ENCODE data around the gene LCE2D. TPM values are rescaled to one million over a fixed set of nuclear protein-coding genes. Genes with fewer than 3 reads are reported as not detected.

LCE2D gene
- total RNA-seq, 1 experiment from 2014 or later, result not detected

GRCh38 chr1:152697701-152698600, 34.8 kb downstream of the LCE2D start, which contains the start of gene LCE2A:
Gene LCE2A (plus strand): TSS chr1:152698345. CDS start chr1:152698902, 557 bp downstream.
- peaks cover 12% of the 10 kb centered on the region for H3K9me3 Mint-ChIP-seq (ENCODE audit: unreplicated experiment)
- ChIA-PET POLR2A (no interaction called here), CTCF (no interaction called here)
- no peaks in the 10 kb centered on the region for H3K27me3 ChIP-seq (replicated peaks; ENCODE audit: control insufficient read depth, insufficient read depth, low read length)
- H3K4me3 ChIP-seq (ENCODE audit: low read depth, low read length), result no peak within 1 kb of the TSS
- no peaks in the 10 kb centered on the region for H3K4me1 Mint-ChIP-seq (ENCODE audit: low read depth, unreplicated experiment)
- DNase-seq, result no peak
- H3K27ac Mint-ChIP-seq (ENCODE audit: unreplicated experiment), result no peak within 1 kb of the TSS
- TF ChIP-seq CTCF (IDR thresholded peaks at IDR 0.05; ENCODE audit: insufficient read depth in 1 of 2, low read depth in 1 of 2, low read length in 1 of 2, severe bottlenecking in 1 of 2, unreplicated experiment in 1 of 2), result no peak
- no peaks in the 10 kb centered on the region for H3K36me3 Mint-ChIP-seq (ENCODE audit: insufficient read depth, unreplicated experiment)
- no peaks in the 10 kb centered on the region for H3K9me3 ChIP-seq
- no peaks in the 10 kb centered on the region for H3K4me1 ChIP-seq
- H3K4me3 Mint-ChIP-seq (ENCODE audit: unreplicated experiment), result no peak within 1 kb of the TSS
- no peaks in the 10 kb centered on the region for H3K36me3 ChIP-seq (ENCODE audit: control insufficient read depth, insufficient read depth, low read length)
- intact Hi-C loops (cut with micrococcal nuclease; ENCODE audit: unreplicated experiment), result no loop called here
- no TSS peak for BruUV-seq (replicated peaks)
- H3K27me3 Mint-ChIP-seq (ENCODE audit: insufficient read depth, unreplicated experiment), result peaks cover 15% of the 10 kb centered on the region

- no TSS peak for BruUV-seq (replicated peaks)
- no peaks in the 10 kb centered on the region for H3K9me3 Mint-ChIP-seq (ENCODE audit: unreplicated experiment)
These were observed 36.6 kb downstream of the LCE2D start for GRCh38 chr1:152699746-152700145.

GRCh38 chr1:152707860-152708259, 44.7 kb downstream of the LCE2D start, which contains the start of gene LCE4A:
Gene LCE4A (plus strand): TSS chr1:152708160. CDS start chr1:152709076, 916 bp downstream.
- TF ChIP-seq CTCF (IDR thresholded peaks at IDR 0.05; ENCODE audit: insufficient read depth in 1 of 2, low read depth in 1 of 2, low read length in 1 of 2, severe bottlenecking in 1 of 2, unreplicated experiment in 1 of 2), result no peak
- H3K27me3 ChIP-seq (replicated peaks; ENCODE audit: control insufficient read depth, insufficient read depth, low read length), result no peaks in the 10 kb centered on the region
- no peaks in the 10 kb centered on the region for H3K36me3 ChIP-seq (ENCODE audit: control insufficient read depth, insufficient read depth, low read length)
- H3K4me1 ChIP-seq, result no peaks in the 10 kb centered on the region
- intact Hi-C loops (cut with micrococcal nuclease; ENCODE audit: unreplicated experiment), result no loop called here
- Mint-ChIP-seq H3K4me3 (ENCODE audit: unreplicated experiment) (no peak within 1 kb of the TSS), H3K4me1 (ENCODE audit: low read depth, unreplicated experiment) (peaks cover 13% of the 10 kb centered on the region), H3K36me3 (ENCODE audit: insufficient read depth, unreplicated experiment) (no peaks in the 10 kb centered on the region), H3K27ac (ENCODE audit: unreplicated experiment) (no peak within 1 kb of the TSS), H3K9me3 (ENCODE audit: unreplicated experiment) (no peaks in the 10 kb centered on the region), H3K27me3 (ENCODE audit: insufficient read depth, unreplicated experiment) (peaks cover 6% of the 10 kb centered on the region)
- ChIA-PET CTCF (no interaction called here), POLR2A (no interaction called here)
- H3K4me3 ChIP-seq (ENCODE audit: low read depth, low read length), result no peak within 1 kb of the TSS
- BruUV-seq (replicated peaks), result no TSS peak
- DNase-seq, result no peak
- H3K9me3 ChIP-seq, result no peaks in the 10 kb centered on the region

More at GRCh38 chr1:152699746-152700145, 36.6 kb downstream of the LCE2D start:
- intact Hi-C loops (cut with micrococcal nuclease; ENCODE audit: unreplicated experiment), result no loop called here
- TF ChIP-seq CTCF (IDR thresholded peaks at IDR 0.05; ENCODE audit: insufficient read depth in 1 of 2, low read depth in 1 of 2, low read length in 1 of 2, severe bottlenecking in 1 of 2, unreplicated experiment in 1 of 2), result no peak
- CTCF ChIA-PET, result no interaction called here
- Histone ChIP-seq H3K36me3 (ENCODE audit: control insufficient read depth, insufficient read depth, low read length) (no peaks in the 10 kb centered on the region), H3K27me3 (replicated peaks; ENCODE audit: control insufficient read depth, insufficient read depth, low read length) (no peaks in the 10 kb centered on the region), H3K4me3 (ENCODE audit: low read depth, low read length) (no peak overlapping the region), H3K9me3 (no peaks in the 10 kb centered on the region), H3K4me1 (no peaks in the 10 kb centered on the region)
- Mint-ChIP-seq H3K36me3 (ENCODE audit: insufficient read depth, unreplicated experiment) (no peaks in the 10 kb centered on the region), H3K27me3 (ENCODE audit: insufficient read depth, unreplicated experiment) (peaks cover 16% of the 10 kb centered on the region), H3K27ac (ENCODE audit: unreplicated experiment) (no peak overlapping the region), H3K4me1 (ENCODE audit: low read depth, unreplicated experiment) (no peaks in the 10 kb centered on the region), H3K4me3 (ENCODE audit: unreplicated experiment) (no peak overlapping the region)
- no peak for DNase-seq
- POLR2A ChIA-PET, result no interaction called here

Other genes with a start within 250 kb of the LCE2D start
- gene CRNN, start 249.1 kb upstream of the LCE2D start, total RNA-seq (2022), result not detected in 2 replicates
- gene LCE5A, start 152.6 kb upstream of the LCE2D start, total RNA-seq (2022), result not detected in 2 replicates
- not detected in 2 replicates for gene CRCT1, start 148.9 kb upstream of the LCE2D start, total RNA-seq (2022)
- not detected in 2 replicates for gene LCE3E, start 96.6 kb upstream of the LCE2D start, total RNA-seq (2022)
- not detected in 2 replicates for gene LCE3D, start 82.9 kb upstream of the LCE2D start, total RNA-seq (2022)
- gene LCE3C, start 63.1 kb upstream of the LCE2D start, total RNA-seq (2022), result not detected in 2 replicates
- not detected in 2 replicates for gene LCE3B, start 49.6 kb upstream of the LCE2D start, total RNA-seq (2022)
- gene LCE3A, start 40.3 kb upstream of the LCE2D start, total RNA-seq (2022), result not detected in 2 replicates
- not detected in 2 replicates for gene LCE2C, start 11.9 kb downstream of the LCE2D start, total RNA-seq (2022)
- not detected in 2 replicates for gene LCE2B, start 22.7 kb downstream of the LCE2D start, total RNA-seq (2022)
- gene LCE2A, start 35.0 kb downstream of the LCE2D start, total RNA-seq (2022), result not detected in 2 replicates
- not detected in 2 replicates for gene LCE4A, start 44.8 kb downstream of the LCE2D start, total RNA-seq (2022)
- gene KPRP, start 94.6 kb downstream of the LCE2D start, total RNA-seq (2022), result not detected in 2 replicates
- not detected in 2 replicates for gene LCE1F, start 111.8 kb downstream of the LCE2D start, total RNA-seq (2022)
- gene LCE1E, start 122.9 kb downstream of the LCE2D start, total RNA-seq (2022), result not detected in 2 replicates
- not detected in 2 replicates for gene LCE1D, start 133.3 kb downstream of the LCE2D start, total RNA-seq (2022)
- not detected in 2 replicates for gene LCE1C, start 143.3 kb downstream of the LCE2D start, total RNA-seq (2022)
- gene LCE1B, start 148.6 kb downstream of the LCE2D start, total RNA-seq (2022), result not detected in 2 replicates
- gene LCE1A, start 164.1 kb downstream of the LCE2D start, total RNA-seq (2022), result not detected in 2 replicates
- gene LCE6A, start 179.5 kb downstream of the LCE2D start, total RNA-seq (2022), result not detected in 2 replicates
- not detected in 2 replicates for gene LCE7A, start 196.6 kb downstream of the LCE2D start, total RNA-seq (2022)
- gene SMCP, start 214.9 kb downstream of the LCE2D start, total RNA-seq (2022), result not detected in 2 replicates
- not detected in 2 replicates for gene IVL, start 245.2 kb downstream of the LCE2D start, total RNA-seq (2022)

All from Caco-2 (cell line).